H1 (cell line): ENCODE data around the gene MAD2L1. TPM values are rescaled to one million over a fixed set of nuclear protein-coding genes. Genes with fewer than 3 reads are reported as not detected.

ENCODE experiments used
- CTCF ChIA-PET: fragments of 300-600 bp; sonication (Branson Sonifier 250); formaldehyde crosslinking; loops from one replicate; lab custom pipeline; 2021; ENCODE audit not compliant: partially characterized antibody; lab: Charles Lee
- POLR2A ChIA-PET: fragments of 300-600 bp; sonication (Branson Sonifier 250); formaldehyde crosslinking; loops from one replicate; lab custom pipeline; 2021; ENCODE audit warnings: inconsistent platforms; ENCODE audit not compliant: partially characterized antibody; lab: Charles Lee
- DNase-seq, 2 experiments: peaks; one replicate each; pipeline versions ENCODE4 v3.0.0 to v3.0.0-alpha.2; 2010 to 2022; ENCODE audit warnings: low spot score in 2 of 2, low read depth in 1 of 2, mixed read lengths in 1 of 2
- FAIRE-seq: peaks from 2 replicates; lab custom pipeline; 2011; peaks lifted over from hg19 to GRCh38; lab: Jason Lieb, UNC
- H2AFZ ChIP-seq: 2 replicates; pipeline ENCODE4 v1.8.1; 2012; ENCODE audit warnings: low read length, inconsistent platforms
- H2AK5ac ChIP-seq: 2 replicates; pipeline ENCODE4 v1.6.1; 2013; ENCODE audit warnings: low read depth, low read length
- H2BK120ac ChIP-seq: replicated peaks from 2 replicates; pipeline ENCODE3; 2013; ENCODE audit warnings: low read depth, low read length, inconsistent platforms
- H2BK12ac ChIP-seq: 2 replicates; pipeline ENCODE4 v1.6.1; 2013; ENCODE audit warnings: low read depth, low read length
- H2BK15ac ChIP-seq: 2 replicates; pipeline ENCODE4 v1.6.1; 2013; ENCODE audit warnings: low read length
- H2BK20ac ChIP-seq: 2 replicates; pipeline ENCODE4 v1.6.1; 2013; ENCODE audit warnings: low read length
- H2BK5ac ChIP-seq: 2 replicates; pipeline ENCODE4 v1.6.1; 2013; ENCODE audit warnings: low read depth, low read length
- H3K14ac ChIP-seq: 2 replicates; pipeline ENCODE4 v1.6.1; 2013; ENCODE audit warnings: inconsistent platforms; ENCODE audit not compliant: insufficient read length
- H3K18ac ChIP-seq: 2 replicates; pipeline ENCODE4 v1.6.1; 2013; ENCODE audit warnings: low read length; ENCODE audit errors: extremely low read depth
- H3K23ac ChIP-seq: 2 replicates; pipeline ENCODE4 v1.6.1; 2013; ENCODE audit warnings: inconsistent platforms; ENCODE audit not compliant: insufficient read length
- H3K23me2 ChIP-seq: 2 replicates; pipeline ENCODE4 v1.6.1; 2013; ENCODE audit warnings: low read depth, low read length
- H3K27ac ChIP-seq: 2 replicates; pipeline ENCODE4 v1.6.1; 2011; ENCODE audit warnings: low read depth, low read length, inconsistent platforms
- H3K27me3 ChIP-seq, 4 experiments: replicated peaks in 1 of 4; 1 replicate in 1 of 4; 2 replicates in 3 of 4; pipeline versions ENCODE4 v1.6.1 to v1.8.1; 2011 to 2013; ENCODE audit warnings: low read length in 3 of 4, mild to moderate bottlenecking in 3 of 4, inconsistent platforms in 2 of 4, mixed read lengths in 2 of 4, moderate library complexity in 1 of 4; ENCODE audit not compliant: control insufficient read depth in 3 of 4, insufficient read depth in 3 of 4; ENCODE audit errors: extremely low read depth in 1 of 4
- H3K36me3 ChIP-seq, 4 experiments: 2 replicates each; pipeline versions ENCODE4 v1.6.1 to v1.8.1; 2011 to 2013; ENCODE audit warnings: mild to moderate bottlenecking in 4 of 4, low read length in 3 of 4, moderate library complexity in 2 of 4, control low read depth in 1 of 4, inconsistent platforms in 1 of 4; ENCODE audit not compliant: insufficient read depth in 4 of 4, control insufficient read depth in 2 of 4
- H3K4ac ChIP-seq: replicated peaks from 2 replicates; pipeline ENCODE3; 2013; ENCODE audit warnings: low read length, low read depth, mixed read lengths, inconsistent platforms; ENCODE audit not compliant: insufficient read length
- H3K4me1 ChIP-seq, 4 experiments: replicated peaks in 1 of 4; 1 replicate in 1 of 4; 2 replicates in 3 of 4; pipeline versions ENCODE4 v1.6.1 to v1.8.1; 2011 to 2013; ENCODE audit warnings: low read length in 3 of 4, inconsistent platforms in 2 of 4, mixed read lengths in 1 of 4; ENCODE audit not compliant: insufficient read depth in 4 of 4, control insufficient read depth in 3 of 4
- H3K4me2 ChIP-seq, 2 experiments: 2 replicates each; pipeline versions ENCODE4 v1.6.1 to v1.8.1; 2011 to 2013; ENCODE audit warnings: low read depth in 2 of 2, low read length in 2 of 2, control low read depth in 1 of 2, inconsistent platforms in 1 of 2, mild to moderate bottlenecking in 1 of 2; ENCODE audit not compliant: insufficient read depth in 1 of 2
- H3K4me3 ChIP-seq, 4 experiments: fragments of 200-600, 300-600 bp in 1 of 4; sonication (generic), shearing (Covaris generic), sonication (Bioruptor Twin) in 1 of 4; 2 replicates each; pipeline versions ENCODE4 v1.5.1 to v1.8.1; 2011 to 2016; ENCODE audit warnings: low read length in 4 of 4, low read depth in 3 of 4, control low read depth in 2 of 4, inconsistent platforms in 2 of 4, mild to moderate bottlenecking in 2 of 4, mixed read lengths in 1 of 4, moderate library complexity in 1 of 4; ENCODE audit not compliant: insufficient read depth in 2 of 4; ENCODE audit errors: extremely low read depth in 1 of 4
- H3K56ac ChIP-seq: replicated peaks from 2 replicates; pipeline ENCODE3; 2013; ENCODE audit warnings: low read depth, mild to moderate bottlenecking, mixed read lengths, low read length, inconsistent platforms; ENCODE audit not compliant: insufficient read length
- H3K79me1 ChIP-seq: 2 replicates; pipeline ENCODE4 v1.6.1; 2013; ENCODE audit warnings: low read depth, low read length, control low read depth
- H3K79me2 ChIP-seq, 2 experiments: 2 replicates each; pipeline versions ENCODE4 v1.6.1 to v1.8.1; 2012 to 2013; ENCODE audit warnings: low read length in 2 of 2, mild to moderate bottlenecking in 2 of 2, inconsistent platforms in 1 of 2; ENCODE audit not compliant: insufficient read depth in 2 of 2, control insufficient read depth in 1 of 2
- H3K9ac ChIP-seq, 4 experiments: replicated peaks in 1 of 4; 1 replicate in 1 of 4; 2 replicates in 3 of 4; pipeline versions ENCODE4 v1.6.1 to v1.8.1; 2011 to 2013; ENCODE audit warnings: low read depth in 3 of 4, low read length in 3 of 4, control low read depth in 2 of 4, mild to moderate bottlenecking in 2 of 4, moderate library complexity in 2 of 4, inconsistent platforms in 1 of 4; ENCODE audit errors: extremely low read depth in 1 of 4
- H3K9me3 ChIP-seq, 2 experiments: 2 replicates each; pipeline versions ENCODE4 v1.6.1 to v1.8.1; 2012 to 2013; ENCODE audit warnings: mild to moderate bottlenecking in 2 of 2, moderate library complexity in 2 of 2, control low read depth in 1 of 2, inconsistent platforms in 1 of 2, low read depth in 1 of 2, low read length in 1 of 2, mixed read lengths in 1 of 2; ENCODE audit not compliant: insufficient read depth in 2 of 2
- H4K20me1 ChIP-seq, 2 experiments: replicated peaks in 1 of 2; 2 replicates each; pipeline versions ENCODE3 to v1.8.1; 2011 to 2013; ENCODE audit warnings: inconsistent platforms in 2 of 2, low read length in 2 of 2, mild to moderate bottlenecking in 1 of 2; ENCODE audit not compliant: insufficient read depth in 2 of 2, control insufficient read depth in 1 of 2
- H4K5ac ChIP-seq: 2 replicates; pipeline ENCODE4 v1.6.1; 2013; ENCODE audit warnings: low read length, low read depth, mixed read lengths, inconsistent platforms; ENCODE audit not compliant: insufficient read length
- H4K8ac ChIP-seq: 2 replicates; pipeline ENCODE4 v1.8.0; 2013; ENCODE audit warnings: mild to moderate bottlenecking, moderate library complexity, low read length, inconsistent platforms; ENCODE audit not compliant: insufficient read depth; ENCODE audit errors: extremely low read depth
- H4K91ac ChIP-seq: replicated peaks from 2 replicates; pipeline ENCODE3; 2013; ENCODE audit warnings: low read length, mixed read lengths, inconsistent platforms; ENCODE audit not compliant: insufficient read length
- WGBS, 2 experiments: shearing (Covaris generic) in 1 of 2; methylation state at CpG; one replicate each; pipeline versions ENCODE4 v1.1.6 to v1.1.7; 2013 to 2015; ENCODE audit warnings: low lambda C conversion rate in 2 of 2, mixed read lengths in 2 of 2, inconsistent platforms in 1 of 2, low coverage in 1 of 2, missing lambda C conversion rate in 1 of 2; ENCODE audit not compliant: insufficient replicate concordance in 2 of 2, insufficient coverage in 1 of 2, insufficient read length in 1 of 2; ENCODE audit errors: extremely low coverage in 1 of 2, missing lambda C conversion rate in 1 of 2; 5-methylcytosine and 5-hydroxymethylcytosine counted together
- polyA plus RNA-seq, 7 experiments: library from polyadenylated mRNA; depleted of rRNA in 3 of 7; stranded (reverse) in 5 of 7; unstranded in 2 of 7; fragments of >200 nt in 5 of 7; fragments of 200-250 nt in 2 of 7; gene quantifications; 1 replicate in 5 of 7; 2 replicates in 1 of 7; 4 replicates in 1 of 7; pipeline versions ENCODE4 v1.2.1 to v1.2.3, GENCODE V29; 2011 to 2013; ENCODE audit warnings: missing spikeins in 2 of 7, mixed read lengths in 2 of 7
- total RNA-seq: library from RNA; stranded (reverse); fragmentation: NEBNext Ultra II Directional; extraction: Animal tissue kit (Norgen Biotek cat#: 25700); gene quantifications from 2 replicates; pipeline ENCODE4 v1.2.1, GENCODE V29; 2021

Gene MAD2L1
- total and polyA plus RNA-seq, 2 of the 8 experiments (the other 6 are each of a cell fraction or from before 2014, with no cell fraction given), result 51.1 to 88.1 TPM

- ChIA-PET POLR2A (interaction anchor here (1.0 to 1.3 kb wide), 2 partner anchors 16 kb away, joined by 3 read pairs; no protein-coding TSS in a partner anchor), CTCF (interaction anchor here (1.8 to 2.0 kb wide), 2 partner anchors 8 to 16 kb away, joined by 4 to 6 read pairs; no protein-coding TSS in a partner anchor)
- FAIRE-seq (no peak), DNase-seq (no peak)
- no peaks in the 10 kb centered on the region for H3K79me2 ChIP-seq
- H3K27ac ChIP-seq, result no peak overlapping the region
- H3K18ac ChIP-seq, result no peak overlapping the region
- H3K9me3 ChIP-seq, result peaks cover 7 to 14% of the 10 kb centered on the region in 2 experiments; a peak in 3 of 4 replicates
- no peak overlapping the region for H2AFZ ChIP-seq
- H3K27me3 ChIP-seq, result peaks cover 0 to 13% (median 3%) of the 10 kb centered on the region in 4 experiments; a peak in 6 of 7 replicates
- H2BK5ac ChIP-seq, result no peak overlapping the region
- no peaks in the 10 kb centered on the region for H3K4me1 ChIP-seq
- H3K23me2 ChIP-seq, result no peaks in the 10 kb centered on the region
- H3K79me1 ChIP-seq, result no peaks in the 10 kb centered on the region
- H2BK20ac ChIP-seq, result no peak overlapping the region
- WGBS, 2 experiments, result 88% methylated on average over 4 of the region's 4 CpGs; no CpG with 5 or more reads in 1 of the 2 experiments
- H2BK120ac ChIP-seq, result no peak overlapping the region
- H3K36me3 ChIP-seq, result no peaks in the 10 kb centered on the region; a peak in 1 of 8 replicates
- peaks cover 0 to 2% of the 10 kb centered on the region in 2 experiments for H4K20me1 ChIP-seq
- no peak overlapping the region for H2AK5ac ChIP-seq
- H3K56ac ChIP-seq, result no peak overlapping the region
- no peak overlapping the region for H3K14ac ChIP-seq
- no peak overlapping the region for H2BK15ac ChIP-seq
- no peak overlapping the region for H3K4me2 ChIP-seq
- no peak overlapping the region for H4K8ac ChIP-seq
- H3K4ac ChIP-seq, result no peak overlapping the region
- no peak overlapping the region for H2BK12ac ChIP-seq
- no peak overlapping the region for H4K91ac ChIP-seq
- H3K4me3 ChIP-seq, result no peak overlapping the region
- H3K9ac ChIP-seq, result no peak overlapping the region
- H3K23ac ChIP-seq, result no peak overlapping the region
- no peak overlapping the region for H4K5ac ChIP-seq
These were observed 57.7 kb downstream of the MAD2L1 start for GRCh38 chr4:120008957-120009356.
